ENCODE results near the gene TMEM214. TPM values are rescaled to one million over a fixed set of nuclear protein-coding genes. Genes with fewer than 3 reads are reported as not detected.
A peak's percentile ranks its signal among the peaks of the same experiment; 100 is the strongest.
"Not testable (repeated sequence)": the region's sequence is repeated elsewhere in the genome, so short reads cannot be mapped to it uniquely, and the experiment has no call there.

The TMEM214 gene
- total RNA-seq, 1 donor from 2014 or later, result 62.9 TPM

- Histone ChIP-seq H3K27me3 (ENCODE audit: low read depth) (no peaks in the 10 kb centered on the region), H3K27ac (peak overlapping the region; percentile 7), H3K4me3 (no peak overlapping the region), H3K4me1 (peaks cover 67% of the 10 kb centered on the region), H3K9me3 (no peaks in the 10 kb centered on the region), H3K36me3 (peaks cover 12% of the 10 kb centered on the region)
- intact Hi-C loops (cut with DNase I), result no loop called here
- ATAC-seq (no peak), DNase-seq (no peak)
- TF ChIP-seq CTCF (IDR thresholded peaks at IDR 0.05), result no peak
These were observed 41.0 kb downstream of the TMEM214 start for GRCh38 chr2:27073782-27074181.

GRCh38 chr2:27074738-27075565, 42.2 kb downstream of the TMEM214 start:
- peak overlapping the region; percentile 7 for H3K27ac ChIP-seq
- DNase-seq, result peak; percentile 72

DNA sequence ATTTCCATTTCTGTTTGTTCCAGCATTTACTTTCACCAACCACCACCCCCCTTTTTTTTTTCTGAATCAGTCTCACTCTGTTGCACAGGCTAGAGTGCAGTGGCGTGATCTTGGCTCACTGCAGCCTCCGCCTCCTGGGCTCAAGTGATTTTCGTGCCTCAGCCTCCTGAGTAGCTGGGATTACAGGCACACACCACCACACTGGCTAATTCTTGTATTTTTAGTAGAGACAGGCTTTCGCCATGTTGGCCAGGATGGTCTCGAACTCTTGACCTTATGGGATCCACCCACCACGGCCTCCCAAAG, 42.8 kb downstream of the TMEM214 start:
- H3K4me1 ChIP-seq, result peaks cover 58% of the 10 kb centered on the region
- peak overlapping the region; percentile 7 for H3K27ac ChIP-seq
- intact Hi-C loops (cut with DNase I); H3K36me3 ChIP-seq; H3K27me3 ChIP-seq (ENCODE audit: low read depth); H3K9me3 ChIP-seq; DNase-seq; ATAC-seq; H3K4me3 ChIP-seq: not testable (repeated sequence)

More at GRCh38 chr2:27074738-27075565, 42.2 kb downstream of the TMEM214 start:
- H3K36me3 ChIP-seq, result peaks cover under 1% of the 10 kb centered on the region
- no peaks in the 10 kb centered on the region for H3K27me3 ChIP-seq (ENCODE audit: low read depth)
- ATAC-seq, result no peak
- H3K4me3 ChIP-seq, result no peak overlapping the region
- intact Hi-C loops (cut with DNase I), result no loop called here
- no peak for TF ChIP-seq CTCF (IDR thresholded peaks at IDR 0.05)
- H3K9me3 ChIP-seq, result no peaks in the 10 kb centered on the region
- peaks cover 58% of the 10 kb centered on the region for H3K4me1 ChIP-seq

DNA sequence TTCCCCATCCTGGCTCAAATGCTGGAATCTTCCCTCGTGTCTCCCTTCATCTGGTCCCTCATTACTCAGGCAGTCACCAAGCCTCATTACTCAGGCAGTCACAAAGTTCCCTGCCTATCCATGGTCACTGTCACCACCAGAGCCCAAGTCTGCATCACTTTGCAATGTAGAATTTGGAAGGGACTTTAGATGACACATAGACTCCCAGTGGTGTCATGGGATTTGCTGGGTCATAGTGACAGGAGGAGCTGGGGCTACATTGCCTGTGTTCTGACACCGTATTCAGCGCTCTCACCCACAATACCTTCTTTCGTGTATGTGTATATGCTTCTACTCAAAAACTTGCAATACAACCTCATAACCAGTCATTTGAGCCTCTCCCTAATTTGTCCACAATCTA, 43.6 kb downstream of the TMEM214 start:
- Histone ChIP-seq H3K4me3 (no peak overlapping the region), H3K27ac (no peak overlapping the region), H3K36me3 (no peaks in the 10 kb centered on the region), H3K27me3 (ENCODE audit: low read depth) (no peaks in the 10 kb centered on the region), H3K4me1 (peaks cover 59% of the 10 kb centered on the region), H3K9me3 (no peaks in the 10 kb centered on the region)
- ATAC-seq (no peak), DNase-seq (no peak)
- intact Hi-C loops (cut with DNase I), result no loop called here
- TF ChIP-seq CTCF (IDR thresholded peaks at IDR 0.05), result no peak

DNA sequence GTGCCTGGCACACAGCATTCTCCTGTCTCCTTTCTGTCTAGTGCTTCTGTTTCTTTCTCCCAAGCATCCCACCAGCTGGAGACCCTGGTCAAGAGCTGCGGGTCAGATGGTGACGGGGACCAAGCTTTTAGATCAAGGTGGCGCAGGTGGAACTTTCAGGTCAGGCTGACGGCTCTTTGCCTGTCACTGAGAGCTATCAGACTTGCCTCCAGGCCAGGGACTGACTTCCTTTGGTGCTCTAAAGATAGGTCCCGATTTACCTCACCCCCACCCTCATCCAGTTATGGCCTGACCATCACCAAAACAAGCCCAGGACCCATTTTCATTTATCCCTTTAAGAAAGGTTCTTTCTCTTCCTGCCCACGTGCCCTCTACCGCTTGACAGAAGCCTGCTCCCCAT, 44.5 kb downstream of the TMEM214 start:
- ATAC-seq (no peak), DNase-seq (no peak)
- Histone ChIP-seq H3K27me3 (ENCODE audit: low read depth) (no peaks in the 10 kb centered on the region), H3K4me1 (peaks cover 65% of the 10 kb centered on the region), H3K9me3 (no peaks in the 10 kb centered on the region), H3K4me3 (no peak overlapping the region), H3K27ac (peak overlapping the region; percentile 11), H3K36me3 (no peaks in the 10 kb centered on the region)
- no peak for TF ChIP-seq CTCF (IDR thresholded peaks at IDR 0.05)
- intact Hi-C loops (cut with DNase I), result no loop called here
